Psoas muscle (tissue), 8 donors: Measurements from ENCODE around the gene TEX2. TPM values are rescaled to one million over a fixed set of nuclear protein-coding genes. Genes with fewer than 3 reads are reported as not detected.

Source experiments
- ATAC-seq, 4 donors: fragments of 200-7000 bp; cut with Tn5 transposase; one replicate each; pipeline ENCODE4 v1.9.1; 2020; ENCODE audit warnings: moderate library complexity in 3 of 4, mild to moderate bottlenecking in 2 of 4
- DNase-seq, 2 donors: peaks; one replicate each; pipeline ENCODE4 v3.0.0-alpha.2; 2020
- H3K27ac ChIP-seq: fragments of 200-600 bp; one replicate; pipeline ENCODE4 v1.8.0; 2022
- H3K27me3 ChIP-seq, 3 donors: fragments of 200-600 bp in 1 of 3; one replicate each; pipeline versions ENCODE4 v1.6.1 to v1.8.0; 2013 to 2022; ENCODE audit warnings: low read length in 2 of 3, mild to moderate bottlenecking in 2 of 3, moderate library complexity in 1 of 3; ENCODE audit not compliant: insufficient read depth in 3 of 3
- H3K36me3 ChIP-seq, 2 donors: fragments of 200-600 bp in 1 of 2; one replicate each; pipeline versions ENCODE4 v1.6.1 to v1.8.0; 2013 to 2022; ENCODE audit warnings: low read depth in 1 of 2, mild to moderate bottlenecking in 1 of 2, moderate library complexity in 1 of 2; ENCODE audit not compliant: insufficient read depth in 1 of 2
- H3K4me1 ChIP-seq: fragments of 200-600 bp; one replicate; pipeline ENCODE4 v1.8.0; 2022
- H3K4me3 ChIP-seq: fragments of 200-600 bp; one replicate; pipeline ENCODE4 v1.8.0; 2022; ENCODE audit warnings: mild to moderate bottlenecking
- H3K9me3 ChIP-seq: fragments of 200-600 bp; one replicate; pipeline ENCODE4 v1.8.0; 2022
- WGBS, 3 donors: extraction: QIAGEN DNeasy Blood & Tissue Kit; methylation state at CpG; one replicate each; pipeline versions ENCODE4 v1.1.6 to v1.1.7; 2013; 5-methylcytosine and 5-hydroxymethylcytosine counted together
- intact Hi-C, 2 donors: fragments of 100-400 bp; cut with DNase I; formaldehyde crosslinking; loops; one replicate each; pipeline versions ENCODE4 v1.11.0 to v1.14.2; 2022
- polyA plus RNA-seq, 3 donors: library from polyadenylated mRNA; stranded (reverse); fragments of 200-250 nt; gene quantifications; one replicate each; pipeline ENCODE4 v1.2.3, GENCODE V29; 2013
- total RNA-seq, 4 donors: library from RNA; stranded (reverse); fragmentation: NEBNext Ultra II Directional in 2 of 4; extraction: Animal tissue kit (Norgen Biotek cat#: 25700) in 2 of 4; gene quantifications; one replicate each; pipeline versions ENCODE4 v1.2.1 to v1.2.4, GENCODE V29; 2021 to 2023
- TF ChIP-seq, protein P1 (sequence below): fragments of 200-600 bp; IDR thresholded peaks from one replicate; pipeline ENCODE4 v1.8.0; 2022; ENCODE audit warnings: antibody characterized with exemption
- donor health status: healthy with polysubstance abuse.
- donor health status: DM: no; HTN: no; CAD: no; lungs with moderate emphysema.
- donor health status: Bipolar disorder and iron deficiency.
- donor health status: healthy.
- donor health status: DM: yes; HTN: yes; CAD: no.
- donor health status: DM: no; HTN: no; CAD: no.
- donor health status: DM: no; HTN: no; CAD: no.
- donor health status: DM: yes; HTN: yes; CAD: no.

The TEX2 gene
- total and polyA plus RNA-seq, 7 donors: 29.4 to 72.7 (median 52.8) TPM

DNA sequence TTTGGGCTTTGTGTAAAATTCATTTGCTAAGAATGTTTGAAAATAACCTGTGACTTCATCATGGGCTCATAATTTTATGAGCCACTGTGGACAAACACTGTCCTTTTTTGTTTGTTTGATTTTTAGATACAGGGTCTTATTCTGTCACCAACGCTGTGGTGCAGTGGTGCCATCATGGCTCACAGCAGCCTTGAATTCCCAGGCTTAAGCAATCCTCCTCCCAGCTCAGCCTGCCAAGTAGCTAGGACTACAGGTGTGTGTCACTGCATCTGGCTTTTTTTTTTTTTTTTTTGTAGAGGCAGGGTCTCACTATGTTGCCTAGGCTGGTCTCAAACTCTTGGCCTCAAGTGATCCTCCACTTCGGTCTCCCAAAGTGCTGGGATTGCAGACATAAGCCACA lies 8.3 kb downstream of the TEX2 start:
- intact Hi-C loops: loop anchor here in 1 of 2 donors (5.0 kb wide), 1 partner anchor 37 kb away; no protein-coding TSS in a partner anchor
- Histone ChIP-seq H3K27ac (peak overlapping the region; percentile 24), H3K27me3 (no peaks in the 10 kb centered on the region), H3K36me3 (no peaks in the 10 kb centered on the region), H3K4me1 (peaks cover 64% of the 10 kb centered on the region), H3K9me3 (no peaks in the 10 kb centered on the region), H3K4me3 (no peak overlapping the region)
- ATAC-seq (peak; percentile 55 to 80 (median 64)), DNase-seq (peak in 1 of 2 donors; percentile 26)
- 33 to 63% (median 35%) methylated on average over 2 of the region's 2 CpGs for WGBS, 3 donors
- TF ChIP-seq, protein P1, sequence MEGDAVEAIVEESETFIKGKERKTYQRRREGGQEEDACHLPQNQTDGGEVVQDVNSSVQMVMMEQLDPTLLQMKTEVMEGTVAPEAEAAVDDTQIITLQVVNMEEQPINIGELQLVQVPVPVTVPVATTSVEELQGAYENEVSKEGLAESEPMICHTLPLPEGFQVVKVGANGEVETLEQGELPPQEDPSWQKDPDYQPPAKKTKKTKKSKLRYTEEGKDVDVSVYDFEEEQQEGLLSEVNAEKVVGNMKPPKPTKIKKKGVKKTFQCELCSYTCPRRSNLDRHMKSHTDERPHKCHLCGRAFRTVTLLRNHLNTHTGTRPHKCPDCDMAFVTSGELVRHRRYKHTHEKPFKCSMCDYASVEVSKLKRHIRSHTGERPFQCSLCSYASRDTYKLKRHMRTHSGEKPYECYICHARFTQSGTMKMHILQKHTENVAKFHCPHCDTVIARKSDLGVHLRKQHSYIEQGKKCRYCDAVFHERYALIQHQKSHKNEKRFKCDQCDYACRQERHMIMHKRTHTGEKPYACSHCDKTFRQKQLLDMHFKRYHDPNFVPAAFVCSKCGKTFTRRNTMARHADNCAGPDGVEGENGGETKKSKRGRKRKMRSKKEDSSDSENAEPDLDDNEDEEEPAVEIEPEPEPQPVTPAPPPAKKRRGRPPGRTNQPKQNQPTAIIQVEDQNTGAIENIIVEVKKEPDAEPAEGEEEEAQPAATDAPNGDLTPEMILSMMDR: no peak

- Histone ChIP-seq H3K4me1 (peaks cover 67% of the 10 kb centered on the region), H3K36me3 (no peaks in the 10 kb centered on the region), H3K27ac (no peak overlapping the region), H3K9me3 (no peaks in the 10 kb centered on the region), H3K27me3 (no peaks in the 10 kb centered on the region), H3K4me3 (no peak overlapping the region)
- WGBS, 3 donors: 70 to 92% (median 75%) methylated on average over 5 of the region's 5 CpGs
- TF ChIP-seq, protein P1: no peak
- ATAC-seq (no peak), DNase-seq (no peak)
- intact Hi-C loops: no loop called here
These were observed 9.6 kb downstream of the TEX2 start for GRCh38 chr17:64253470-64253869.

GRCh38 chr17:64252831-64253230 lies 10.2 kb downstream of the TEX2 start:
- peaks cover 74% of the 10 kb centered on the region for H3K4me1 ChIP-seq
- DNase-seq: no peak
- intact Hi-C loops: no loop called here

GRCh38 chr17:64250233-64250835 lies 12.7 kb downstream of the TEX2 start:
- peak overlapping the region; percentile 23 for H3K27ac ChIP-seq
- intact Hi-C loops: no loop called here
- TF ChIP-seq, protein P1: no peak
- H3K9me3 ChIP-seq: no peaks in the 10 kb centered on the region
- H3K4me1 ChIP-seq: peaks cover 69% of the 10 kb centered on the region
- WGBS, 3 donors: 77 to 82% (median 79%) methylated on average over 4 of the region's 4 CpGs
- no peaks in the 10 kb centered on the region for H3K36me3 ChIP-seq
- ATAC-seq (peak in 1 of 4 donors; percentile 55), DNase-seq (no peak)
- H3K27me3 ChIP-seq: no peaks in the 10 kb centered on the region
- H3K4me3 ChIP-seq: no peak overlapping the region

More at GRCh38 chr17:64252831-64253230, 10.2 kb downstream of the TEX2 start:
- Histone ChIP-seq H3K9me3 (no peaks in the 10 kb centered on the region), H3K27ac (no peak overlapping the region), H3K36me3 (no peaks in the 10 kb centered on the region), H3K27me3 (no peaks in the 10 kb centered on the region), H3K4me3 (no peak overlapping the region)
- 94 to 100% (median 96%) methylated on average over 1 of the region's 1 CpG for WGBS, 3 donors
- TF ChIP-seq, protein P1: no peak
- no peak for ATAC-seq

DNA sequence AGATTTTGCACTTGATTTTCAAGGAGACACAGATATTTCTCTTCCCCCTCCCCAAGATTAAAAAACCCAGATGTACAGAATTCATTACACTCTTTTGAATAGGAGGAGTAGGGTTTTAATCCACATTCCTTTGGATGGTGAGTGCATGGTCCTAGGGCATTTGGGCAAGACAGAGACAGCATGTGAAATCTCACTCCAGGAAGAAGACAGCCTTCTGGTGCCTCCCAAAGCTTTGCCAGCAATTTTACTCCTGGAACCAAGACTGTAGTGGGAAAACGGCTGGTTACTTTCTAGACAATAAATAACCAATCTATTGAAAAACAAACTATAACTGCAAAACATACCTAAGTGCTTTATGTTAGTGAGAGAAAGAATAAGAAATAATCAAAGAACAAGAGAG lies 15.2 kb downstream of the TEX2 start:
- Histone ChIP-seq H3K36me3 (no peaks in the 10 kb centered on the region), H3K9me3 (no peaks in the 10 kb centered on the region), H3K4me1 (peaks cover 52% of the 10 kb centered on the region), H3K27ac (peak overlapping the region; percentile 23), H3K27me3 (no peaks in the 10 kb centered on the region), H3K4me3 (no peak overlapping the region)
- TF ChIP-seq, protein P1: no peak
- 39 to 55% (median 43%) methylated on average over 1 of the region's 1 CpG for WGBS, 3 donors
- DNase-seq (no peak), ATAC-seq (peak in 1 of 4 donors; percentile 38)
- intact Hi-C loops: no loop called here
